ENCODE results near the gene PSAPL1.
A peak's percentile ranks its signal among the peaks of the same experiment; 100 is the strongest.

PSAPL1 gene

GRCh38 chr4:7403001-7403400, 31.7 kb downstream of the PSAPL1 start:
- no peak overlapping the region for H4K91ac ChIP-seq (ENCODE audit: low read depth, low read length)
- H3K79me2 ChIP-seq (ENCODE audit: control insufficient read depth, insufficient read depth, low read length, poor library complexity): no peaks in the 10 kb centered on the region
- no peaks in the 10 kb centered on the region for H3K4me1 ChIP-seq (ENCODE audit: control insufficient read depth in 1 of 2, insufficient read depth in 2 of 2, low read length in 2 of 2)
- H3K18ac ChIP-seq (ENCODE audit: low read length): no peak overlapping the region
- peak overlapping the region; percentile 5 for H3K4me3 ChIP-seq (ENCODE audit: low read depth, low read length)
- H4K12ac ChIP-seq (ENCODE audit: low read depth, low read length): no peak overlapping the region
- no peaks in the 10 kb centered on the region for H3K27me3 ChIP-seq (ENCODE audit: insufficient read depth, low read length)
- H3K79me1 ChIP-seq (ENCODE audit: low read length): no peaks in the 10 kb centered on the region
- no peak overlapping the region for H3K14ac ChIP-seq (ENCODE audit: low read length)
- no peak overlapping the region for H2BK120ac ChIP-seq (ENCODE audit: insufficient read depth, low read length, poor library complexity)
- no CpG with 5 or more reads among the region's 3 CpGs for WGBS (ENCODE audit: extremely low coverage, insufficient coverage, insufficient read length)
- H2BK5ac ChIP-seq (ENCODE audit: low read depth, low read length, poor library complexity): no peak overlapping the region
- H2AK5ac ChIP-seq (ENCODE audit: low read length): no peak overlapping the region
- H2BK12ac ChIP-seq (ENCODE audit: low read length): no peak overlapping the region
- no peak overlapping the region for H3K4ac ChIP-seq (ENCODE audit: low read depth, low read length)
- H3K9ac ChIP-seq (ENCODE audit: low read length): peak overlapping the region; percentile 33
- H3K36me3 ChIP-seq (ENCODE audit: control insufficient read depth in 1 of 2, insufficient read depth in 2 of 2, low read length in 2 of 2): no peaks in the 10 kb centered on the region
- H3K23ac ChIP-seq (ENCODE audit: low read length): no peak overlapping the region
- H2AFZ ChIP-seq (ENCODE audit: insufficient read depth, low read length, poor library complexity): no peak overlapping the region
- H4K8ac ChIP-seq (ENCODE audit: low read depth, low read length): no peak overlapping the region
- H3K9me3 ChIP-seq (ENCODE audit: insufficient read depth, low read depth, low read length): peaks cover 7% of the 10 kb centered on the region
- no peak overlapping the region for H3K4me2 ChIP-seq (ENCODE audit: low read length)
- DNase-seq: no peak
- no peak overlapping the region for H3K27ac ChIP-seq (ENCODE audit: low read depth, low read length)

GRCh38 chr4:7402526-7402925, 32.2 kb downstream of the PSAPL1 start:
- Histone ChIP-seq H2BK120ac (ENCODE audit: insufficient read depth, low read length, poor library complexity) (no peak overlapping the region), H3K4ac (ENCODE audit: low read depth, low read length) (no peak overlapping the region), H3K79me2 (ENCODE audit: control insufficient read depth, insufficient read depth, low read length, poor library complexity) (no peaks in the 10 kb centered on the region), H2BK5ac (ENCODE audit: low read depth, low read length, poor library complexity) (no peak overlapping the region), H2BK12ac (ENCODE audit: low read length) (no peak overlapping the region), H3K79me1 (ENCODE audit: low read length) (no peaks in the 10 kb centered on the region), H3K18ac (ENCODE audit: low read length) (no peak overlapping the region), H3K23ac (ENCODE audit: low read length) (no peak overlapping the region), H3K27me3 (ENCODE audit: insufficient read depth, low read length) (no peaks in the 10 kb centered on the region), H3K9ac (ENCODE audit: low read length) (no peak overlapping the region), H3K14ac (ENCODE audit: low read length) (no peak overlapping the region), H3K9me3 (ENCODE audit: insufficient read depth, low read depth, low read length) (peaks cover 7% of the 10 kb centered on the region), H4K8ac (ENCODE audit: low read depth, low read length) (no peak overlapping the region), H2AFZ (ENCODE audit: insufficient read depth, low read length, poor library complexity) (no peak overlapping the region), H3K4me3 (ENCODE audit: low read depth, low read length) (no peak overlapping the region), H3K36me3 (ENCODE audit: control insufficient read depth in 1 of 2, insufficient read depth in 2 of 2, low read length in 2 of 2) (no peaks in the 10 kb centered on the region), H2AK5ac (ENCODE audit: low read length) (no peak overlapping the region), H3K27ac (ENCODE audit: low read depth, low read length) (no peak overlapping the region), H4K91ac (ENCODE audit: low read depth, low read length) (no peak overlapping the region), H3K4me2 (ENCODE audit: low read length) (no peak overlapping the region), H4K12ac (ENCODE audit: low read depth, low read length) (no peak overlapping the region), H3K4me1 (ENCODE audit: control insufficient read depth in 1 of 2, insufficient read depth in 2 of 2, low read length in 2 of 2) (no peaks in the 10 kb centered on the region)
- DNase-seq: no peak
- no CpG with 5 or more reads among the region's 4 CpGs for WGBS (ENCODE audit: extremely low coverage, insufficient coverage, insufficient read length)

- no CpG with 5 or more reads among the region's 2 CpGs for WGBS (ENCODE audit: extremely low coverage, insufficient coverage, insufficient read length)
Measured at GRCh38 chr4:7400671-7401298, 33.9 kb downstream of the PSAPL1 start.

GRCh38 chr4:7399440-7400234, 35.1 kb downstream of the PSAPL1 start:
- no peak overlapping the region for H2AK5ac ChIP-seq (ENCODE audit: low read length)
- no peak overlapping the region for H3K4ac ChIP-seq (ENCODE audit: low read depth, low read length)
- H3K9me3 ChIP-seq (ENCODE audit: insufficient read depth, low read depth, low read length): peaks cover 7% of the 10 kb centered on the region
- no peak overlapping the region for H3K9ac ChIP-seq (ENCODE audit: low read length)
- no peak overlapping the region for H3K14ac ChIP-seq (ENCODE audit: low read length)
- no peak overlapping the region for H4K12ac ChIP-seq (ENCODE audit: low read depth, low read length)
- H4K8ac ChIP-seq (ENCODE audit: low read depth, low read length): no peak overlapping the region
- DNase-seq: no peak
- no peaks in the 10 kb centered on the region for H3K4me1 ChIP-seq (ENCODE audit: control insufficient read depth in 1 of 2, insufficient read depth in 2 of 2, low read length in 2 of 2)
- H3K27me3 ChIP-seq (ENCODE audit: insufficient read depth, low read length): no peaks in the 10 kb centered on the region
- no peak overlapping the region for H3K27ac ChIP-seq (ENCODE audit: low read depth, low read length)
- H2BK120ac ChIP-seq (ENCODE audit: insufficient read depth, low read length, poor library complexity): no peak overlapping the region
- no peak overlapping the region for H3K4me2 ChIP-seq (ENCODE audit: low read length)
- no peaks in the 10 kb centered on the region for H3K79me2 ChIP-seq (ENCODE audit: control insufficient read depth, insufficient read depth, low read length, poor library complexity)
- H4K91ac ChIP-seq (ENCODE audit: low read depth, low read length): no peak overlapping the region
- WGBS (ENCODE audit: extremely low coverage, insufficient coverage, insufficient read length): no CpG with 5 or more reads among the region's 16 CpGs
- no peaks in the 10 kb centered on the region for H3K36me3 ChIP-seq (ENCODE audit: control insufficient read depth in 1 of 2, insufficient read depth in 2 of 2, low read length in 2 of 2)
- no peak overlapping the region for H2AFZ ChIP-seq (ENCODE audit: insufficient read depth, low read length, poor library complexity)
- no peak overlapping the region for H3K4me3 ChIP-seq (ENCODE audit: low read depth, low read length)
- no peaks in the 10 kb centered on the region for H3K79me1 ChIP-seq (ENCODE audit: low read length)
- no peak overlapping the region for H2BK12ac ChIP-seq (ENCODE audit: low read length)
- H3K18ac ChIP-seq (ENCODE audit: low read length): no peak overlapping the region
- H3K23ac ChIP-seq (ENCODE audit: low read length): no peak overlapping the region
- no peak overlapping the region for H2BK5ac ChIP-seq (ENCODE audit: low read depth, low read length, poor library complexity)

More at GRCh38 chr4:7400671-7401298, 33.9 kb downstream of the PSAPL1 start:
- Histone ChIP-seq H3K9ac (ENCODE audit: low read length) (no peak overlapping the region), H3K23ac (ENCODE audit: low read length) (no peak overlapping the region), H2BK12ac (ENCODE audit: low read length) (no peak overlapping the region), H2AFZ (ENCODE audit: insufficient read depth, low read length, poor library complexity) (no peak overlapping the region), H3K18ac (ENCODE audit: low read length) (no peak overlapping the region), H3K14ac (ENCODE audit: low read length) (no peak overlapping the region), H2BK5ac (ENCODE audit: low read depth, low read length, poor library complexity) (no peak overlapping the region), H2BK120ac (ENCODE audit: insufficient read depth, low read length, poor library complexity) (no peak overlapping the region), H3K36me3 (ENCODE audit: control insufficient read depth in 1 of 2, insufficient read depth in 2 of 2, low read length in 2 of 2) (no peaks in the 10 kb centered on the region), H3K27ac (ENCODE audit: low read depth, low read length) (no peak overlapping the region), H3K4ac (ENCODE audit: low read depth, low read length) (no peak overlapping the region), H3K9me3 (ENCODE audit: insufficient read depth, low read depth, low read length) (peaks cover 7% of the 10 kb centered on the region), H3K79me2 (ENCODE audit: control insufficient read depth, insufficient read depth, low read length, poor library complexity) (no peaks in the 10 kb centered on the region), H3K79me1 (ENCODE audit: low read length) (no peaks in the 10 kb centered on the region), H3K27me3 (ENCODE audit: insufficient read depth, low read length) (no peaks in the 10 kb centered on the region), H3K4me1 (ENCODE audit: control insufficient read depth in 1 of 2, insufficient read depth in 2 of 2, low read length in 2 of 2) (no peaks in the 10 kb centered on the region), H4K12ac (ENCODE audit: low read depth, low read length) (no peak overlapping the region), H4K91ac (ENCODE audit: low read depth, low read length) (no peak overlapping the region), H4K8ac (ENCODE audit: low read depth, low read length) (no peak overlapping the region), H2AK5ac (ENCODE audit: low read length) (no peak overlapping the region), H3K4me2 (ENCODE audit: low read length) (no peak overlapping the region), H3K4me3 (ENCODE audit: low read depth, low read length) (no peak overlapping the region)
- no peak for DNase-seq
